Gastrocnemius medialis (tissue), 4 donors: ENCODE measurements around the gene FGF1. TPM values are rescaled to one million over a fixed set of nuclear protein-coding genes. Genes with fewer than 3 reads are reported as not detected.
A peak's percentile ranks its signal among the peaks of the same experiment; 100 is the strongest.

Source experiments
- ATAC-seq, 2 donors: fragments of 150-250 bp; one replicate each; pipeline ENCODE4 v1.9.1; 2016
- DNase-seq, 2 donors: peaks; one replicate each; pipeline ENCODE4 v3.0.0-alpha.2; 2019
- H3K27ac ChIP-seq, 4 donors: fragments of 200-600 bp; sonication (generic); 1 replicate in 1 of 4; 2 replicates in 3 of 4; pipeline ENCODE4 v1.5.1; 2016 to 2018; ENCODE audit warnings: mild to moderate bottlenecking in 2 of 4, moderate library complexity in 1 of 4
- H3K27me3 ChIP-seq, 3 donors: fragments of 200-600 bp; sonication (generic) in 2 of 3; 1 replicate in 1 of 3; 2 replicates in 2 of 3; pipeline versions ENCODE4 v1.5.1 to v1.6.0; 2016 to 2019; ENCODE audit warnings: mild to moderate bottlenecking in 1 of 3, moderate library complexity in 1 of 3
- H3K36me3 ChIP-seq, 2 donors: fragments of 200-600 bp; sonication (generic) in 1 of 2; one replicate each; pipeline ENCODE4 v1.5.1; 2017 to 2018
- H3K4me1 ChIP-seq, 2 donors: fragments of 200-600 bp; sonication (generic) in 1 of 2; one replicate each; pipeline ENCODE4 v1.5.1; 2016 to 2017; ENCODE audit warnings: mild to moderate bottlenecking in 2 of 2
- H3K4me3 ChIP-seq, 4 donors: fragments of 200-600 bp; sonication (generic) in 3 of 4; 1 replicate in 1 of 4; 2 replicates in 3 of 4; pipeline ENCODE4 v1.5.1; 2016 to 2019; ENCODE audit warnings: mild to moderate bottlenecking in 2 of 4
- H3K9me3 ChIP-seq, 3 donors: fragments of 200-600 bp; sonication (generic) in 2 of 3; 1 replicate in 1 of 3; 2 replicates in 2 of 3; pipeline ENCODE4 v1.5.1; 2016 to 2019
- POLR2A ChIP-seq, 2 donors: fragments of 450-650 bp; IDR thresholded peaks; one replicate each; pipeline ENCODE4 v1.6.1; 2017; ENCODE audit warnings: antibody characterized with exemption in 2 of 2, mild to moderate bottlenecking in 2 of 2, moderate library complexity in 2 of 2
- in situ Hi-C, 4 donors: fragments of 200-750 bp; cut with MboI; loops; one replicate each; pipeline versions ENCODE4 v1.15.0 to v1.8.0; 2017; ENCODE audit warnings: low sequenced_read_pairs in 4 of 4
- intact Hi-C: fragments of 100-400 bp; cut with DNase I; formaldehyde crosslinking; loops from one replicate; pipeline ENCODE4 v1.15.1; 2023; ENCODE audit warnings: low total_unique reads
- total RNA-seq, 4 donors: library from RNA; depleted of rRNA; stranded (reverse); fragments of >200 nt; gene quantifications; one replicate each; pipeline versions ENCODE4 v1.1.0 to v1.2.3, GENCODE V29; 2016
- TF ChIP-seq, protein P1 (sequence below), 5 experiments: fragments of 450-650 bp in 3 of 5; fragments of 200-600 bp in 2 of 5; sonication (generic) in 2 of 5; IDR thresholded peaks in 4 of 5; conservative IDR thresholded peaks in 1 of 5; 1 replicate in 4 of 5; 2 replicates in 1 of 5; pipeline ENCODE4 v1.5.1; 2016 to 2019; ENCODE audit warnings: antibody characterized with exemption in 5 of 5, mild to moderate bottlenecking in 3 of 5, moderate library complexity in 3 of 5

FGF1 gene
- total RNA-seq, 4 donors from 2014 or later: 0.41 to 2.1 (median 1.2) TPM

DNA sequence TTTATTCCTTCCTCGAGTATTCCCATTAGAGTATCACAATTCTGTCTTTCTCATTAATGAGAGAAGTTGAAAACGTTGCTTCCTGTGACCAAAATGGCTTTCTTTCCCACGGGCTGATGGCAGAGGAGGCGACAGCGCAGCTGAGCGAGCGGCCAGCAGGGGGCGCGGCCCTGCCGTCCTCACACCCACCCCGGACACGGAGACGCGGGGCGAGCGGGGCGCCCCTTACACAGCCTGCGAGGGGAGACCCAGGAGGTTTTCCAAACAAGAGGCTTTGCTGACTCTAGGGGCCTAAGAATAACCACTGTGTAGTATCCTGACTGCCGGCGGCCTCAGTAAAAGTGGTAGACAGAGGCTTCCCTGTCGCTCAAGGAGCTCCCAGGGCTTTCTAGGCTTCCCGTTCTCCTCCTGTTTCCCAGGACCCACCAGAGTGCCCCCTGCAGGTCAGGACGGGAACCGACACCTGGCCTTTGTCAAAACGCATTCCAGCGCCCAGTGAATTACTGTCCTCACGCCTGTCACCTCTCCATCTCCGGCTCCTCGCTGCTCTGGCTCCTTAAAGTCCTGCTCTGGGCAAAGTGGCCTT is 27.3 kb upstream of the FGF1 start:
- peak overlapping the region; percentile 59 to 65 (median 62) for H3K4me3 ChIP-seq
- H3K27me3 ChIP-seq: no peaks in the 10 kb centered on the region
- peaks cover 0 to 3% of the 10 kb centered on the region in 2 donors for H3K4me1 ChIP-seq
- no peaks in the 10 kb centered on the region for H3K36me3 ChIP-seq
- in situ Hi-C loops: no loop called here
- intact Hi-C loops: loop anchor here (1.0 to 2.0 kb wide), 3 partner anchors 58 to 175 kb away; partner anchors contain the start of gene ARHGAP26
- DNase-seq: peak; percentile 68 to 83
- ATAC-seq: peak; percentile 95 to 97
- no peak for TF ChIP-seq POLR2A (IDR thresholded peaks at IDR 0.05)
- TF ChIP-seq, protein P1, sequence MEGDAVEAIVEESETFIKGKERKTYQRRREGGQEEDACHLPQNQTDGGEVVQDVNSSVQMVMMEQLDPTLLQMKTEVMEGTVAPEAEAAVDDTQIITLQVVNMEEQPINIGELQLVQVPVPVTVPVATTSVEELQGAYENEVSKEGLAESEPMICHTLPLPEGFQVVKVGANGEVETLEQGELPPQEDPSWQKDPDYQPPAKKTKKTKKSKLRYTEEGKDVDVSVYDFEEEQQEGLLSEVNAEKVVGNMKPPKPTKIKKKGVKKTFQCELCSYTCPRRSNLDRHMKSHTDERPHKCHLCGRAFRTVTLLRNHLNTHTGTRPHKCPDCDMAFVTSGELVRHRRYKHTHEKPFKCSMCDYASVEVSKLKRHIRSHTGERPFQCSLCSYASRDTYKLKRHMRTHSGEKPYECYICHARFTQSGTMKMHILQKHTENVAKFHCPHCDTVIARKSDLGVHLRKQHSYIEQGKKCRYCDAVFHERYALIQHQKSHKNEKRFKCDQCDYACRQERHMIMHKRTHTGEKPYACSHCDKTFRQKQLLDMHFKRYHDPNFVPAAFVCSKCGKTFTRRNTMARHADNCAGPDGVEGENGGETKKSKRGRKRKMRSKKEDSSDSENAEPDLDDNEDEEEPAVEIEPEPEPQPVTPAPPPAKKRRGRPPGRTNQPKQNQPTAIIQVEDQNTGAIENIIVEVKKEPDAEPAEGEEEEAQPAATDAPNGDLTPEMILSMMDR (IDR thresholded peaks at IDR 0.05 in 4 of 5, conservative IDR thresholded peaks at IDR 0.05 in 1 of 5): peak; percentile 93 to 97 (median 96)
- peak overlapping the region; percentile 71 to 83 (median 80) for H3K27ac ChIP-seq
- H3K9me3 ChIP-seq: no peaks in the 10 kb centered on the region

DNA sequence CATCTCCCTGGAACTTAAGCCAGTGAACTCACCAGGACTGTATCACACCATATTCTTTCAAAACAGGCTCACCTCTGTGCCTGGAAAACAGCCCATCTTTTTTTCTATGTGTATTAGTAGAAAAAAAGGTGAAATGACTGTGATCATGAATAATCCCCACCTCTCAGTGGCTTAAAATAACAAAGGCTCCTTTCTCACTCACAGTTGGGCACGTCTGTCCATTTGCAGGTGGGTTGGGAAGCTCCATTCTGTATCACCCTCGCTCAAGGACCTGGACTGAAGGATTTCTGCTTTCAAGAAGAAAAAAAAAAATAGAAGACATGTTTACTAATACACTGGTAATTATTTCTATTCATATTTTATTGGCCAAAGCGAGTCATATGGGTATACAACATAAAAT is 17.3 kb upstream of the FGF1 start:
- TF ChIP-seq POLR2A (IDR thresholded peaks at IDR 0.05): no peak
- TF ChIP-seq, protein P1 (IDR thresholded peaks at IDR 0.05 in 4 of 5, conservative IDR thresholded peaks at IDR 0.05 in 1 of 5): no peak
- intact Hi-C loops: no loop called here
- DNase-seq (no peak), ATAC-seq (no peak)
- Histone ChIP-seq H3K27me3 (no peaks in the 10 kb centered on the region), H3K9me3 (no peaks in the 10 kb centered on the region), H3K27ac (no peak overlapping the region), H3K36me3 (no peaks in the 10 kb centered on the region), H3K4me3 (no peak overlapping the region), H3K4me1 (peaks cover 8 to 12% of the 10 kb centered on the region in 2 donors)
- in situ Hi-C loops: no loop called here

DNA sequence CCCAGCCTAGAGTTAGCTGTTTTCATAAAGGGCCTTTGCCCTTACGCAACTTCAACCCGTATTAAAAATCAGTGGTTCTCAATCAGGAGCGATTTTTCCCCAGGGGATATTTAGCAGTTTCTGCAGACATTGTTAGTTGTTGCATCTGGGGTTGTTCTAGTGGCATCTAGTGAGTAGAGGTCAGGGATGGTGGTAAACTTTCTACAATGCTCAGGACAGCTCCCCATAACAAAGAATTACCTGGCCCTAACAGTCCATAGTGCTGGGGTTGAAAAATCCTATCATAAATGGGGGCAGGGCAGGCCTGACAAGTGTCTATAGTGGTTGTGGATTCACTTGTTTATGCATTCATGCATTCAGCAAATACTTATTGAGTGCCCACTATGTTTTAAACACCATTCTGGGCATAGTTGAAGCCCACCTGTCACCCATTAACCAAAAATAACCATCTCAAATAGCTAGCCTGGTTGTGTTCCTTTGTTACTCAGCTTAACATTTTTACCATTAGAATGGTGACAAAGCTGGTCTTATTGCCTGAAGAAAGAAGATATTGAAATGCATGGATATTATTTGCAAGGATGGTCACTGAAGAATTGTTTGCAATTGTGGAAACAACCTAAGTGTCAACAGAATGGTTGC is 15.9 kb upstream of the FGF1 start:
- Histone ChIP-seq H3K4me1 (peaks cover 22 to 26% of the 10 kb centered on the region in 2 donors), H3K27me3 (no peaks in the 10 kb centered on the region), H3K4me3 (no peak overlapping the region), H3K9me3 (no peaks in the 10 kb centered on the region), H3K36me3 (no peaks in the 10 kb centered on the region), H3K27ac (no peak overlapping the region)
- no peak for DNase-seq
- TF ChIP-seq POLR2A (IDR thresholded peaks at IDR 0.05): no peak
- TF ChIP-seq, protein P1 (IDR thresholded peaks at IDR 0.05 in 4 of 5, conservative IDR thresholded peaks at IDR 0.05 in 1 of 5): no peak
- no peak for ATAC-seq
- in situ Hi-C loops: no loop called here
- intact Hi-C loops: no loop called here

DNA sequence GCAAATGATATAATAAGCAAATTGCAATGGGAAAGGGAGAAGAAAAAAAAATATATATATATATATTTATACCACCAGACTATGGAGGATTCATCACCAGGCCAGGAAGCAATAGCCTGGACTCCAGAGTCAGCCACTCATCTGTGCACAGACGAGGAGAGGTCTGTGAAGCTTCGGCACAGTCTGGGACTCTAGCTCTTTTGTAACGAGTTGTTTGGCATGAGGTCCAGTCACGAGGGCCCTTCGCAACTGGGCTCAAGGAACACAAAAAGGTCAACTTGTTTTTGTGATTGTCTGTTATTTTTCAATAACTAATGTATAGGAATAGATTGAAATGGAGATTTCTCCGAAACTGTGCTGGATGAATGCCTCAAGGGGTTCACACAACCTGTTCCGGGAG is 14.7 kb upstream of the FGF1 start:
- Histone ChIP-seq H3K9me3 (no peaks in the 10 kb centered on the region), H3K27ac (no peak overlapping the region), H3K27me3 (no peaks in the 10 kb centered on the region), H3K4me1 (peaks cover 33 to 34% of the 10 kb centered on the region in 2 donors), H3K36me3 (no peaks in the 10 kb centered on the region), H3K4me3 (no peak overlapping the region)
- in situ Hi-C loops (no loop called here), intact Hi-C loops (no loop called here)
- DNase-seq (no peak), ATAC-seq (no peak)
- TF ChIP-seq, protein P1 (IDR thresholded peaks at IDR 0.05 in 4 of 5, conservative IDR thresholded peaks at IDR 0.05 in 1 of 5): no peak
- TF ChIP-seq POLR2A (IDR thresholded peaks at IDR 0.05): no peak
